ENCODE results near the gene SGO1.
"Not testable (repeated sequence)": the region's sequence is repeated elsewhere in the genome, so short reads cannot be mapped to it uniquely, and the experiment has no call there.

SGO1 gene

GRCh38 chr3:20185679-20186599, at the start of gene SGO1:
SGO1 (minus strand) TSS chr3:20186206; CDS start chr3:20184027, 2,179 bp downstream.
- DNase-seq, result peak; percentile 88

DNA sequence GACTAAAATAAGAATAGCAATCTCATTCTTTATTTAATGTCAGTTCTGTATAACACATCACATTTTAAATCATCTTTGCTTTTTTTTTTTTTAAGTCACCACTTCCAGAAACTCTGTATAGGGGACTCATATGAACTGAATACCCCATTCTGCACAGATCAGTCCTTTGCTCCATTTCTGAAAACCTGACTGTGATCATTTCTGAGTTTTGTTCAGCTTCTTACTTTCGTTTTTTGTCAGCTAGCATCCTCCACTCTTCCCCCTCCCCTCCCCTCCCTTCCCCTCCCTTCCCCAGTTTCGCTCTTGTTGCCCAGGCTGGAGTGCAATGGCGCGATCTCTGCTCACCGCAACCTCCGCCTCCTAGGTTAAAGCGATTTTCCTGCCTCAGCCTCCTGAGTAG, 49.8 kb upstream of the SGO1 start:
- no peak for DNase-seq

DNA sequence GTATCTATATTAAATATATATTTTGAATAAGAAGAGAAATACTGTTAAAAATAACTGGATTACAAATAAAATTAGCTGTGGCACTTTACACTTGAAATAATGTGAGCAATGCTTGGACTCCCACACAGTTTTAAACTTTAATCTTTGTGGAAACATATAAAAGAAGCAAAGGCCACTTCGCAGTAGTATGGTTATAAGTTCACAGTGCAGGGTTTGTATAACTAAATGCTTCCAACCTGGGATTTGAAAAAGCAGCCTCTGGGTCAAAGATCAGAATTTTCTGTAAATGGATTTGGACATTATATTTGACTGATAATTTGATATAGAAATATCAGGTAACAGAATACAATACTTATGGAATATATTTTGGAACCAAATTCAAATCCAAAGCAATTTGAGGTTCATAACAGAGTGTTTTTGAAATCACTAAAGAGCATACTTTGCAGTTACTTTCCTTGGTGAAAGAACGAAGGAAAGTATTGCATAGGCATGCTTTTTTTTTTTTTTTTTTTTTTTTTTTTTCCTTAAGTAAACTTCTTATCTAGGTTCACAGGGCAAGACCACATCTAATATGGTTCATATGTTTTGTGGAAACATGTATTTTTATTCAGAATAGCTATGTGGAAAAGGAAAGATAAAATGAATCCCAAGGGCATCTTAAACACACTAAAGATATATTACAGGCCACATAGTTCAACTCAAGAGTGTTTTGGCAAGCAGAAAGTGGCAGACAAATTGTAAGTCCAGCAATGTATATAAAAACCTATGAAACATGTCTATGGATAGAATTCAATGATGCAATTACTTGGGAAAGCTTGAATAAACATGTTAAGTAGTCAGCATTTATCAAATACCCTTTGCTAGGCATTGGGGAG, 47.1 kb upstream of the SGO1 start:
- DNase-seq, result no peak

DNA sequence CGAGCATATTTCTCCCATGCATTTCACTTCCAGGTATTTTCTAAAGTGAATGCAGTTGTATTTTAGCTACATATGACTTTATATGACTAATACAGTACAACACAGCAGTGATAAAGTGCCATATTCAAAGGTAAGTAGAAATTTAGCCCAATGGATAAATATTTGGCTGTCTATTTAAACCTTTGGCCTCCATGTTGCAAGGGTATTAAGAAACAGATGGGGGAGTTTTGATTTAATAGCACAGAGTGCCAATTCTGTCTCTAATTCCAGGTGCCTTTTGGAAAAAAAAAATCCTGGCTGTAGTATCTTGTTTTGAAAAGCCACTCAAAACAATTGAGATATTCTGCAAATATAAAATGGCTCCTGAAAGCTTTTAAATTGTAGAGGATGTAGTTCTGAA, 44.9 kb upstream of the SGO1 start:
- no peak for DNase-seq

- DNase-seq, result no peak
Observed at GRCh38 chr3:20225769-20226168, 39.8 kb upstream of the SGO1 start.

- no peak for DNase-seq
Observed at GRCh38 chr3:20222274-20222673, 36.3 kb upstream of the SGO1 start.

- DNase-seq, result no peak
Observed at GRCh38 chr3:20218215-20218614, 32.2 kb upstream of the SGO1 start.

DNA sequence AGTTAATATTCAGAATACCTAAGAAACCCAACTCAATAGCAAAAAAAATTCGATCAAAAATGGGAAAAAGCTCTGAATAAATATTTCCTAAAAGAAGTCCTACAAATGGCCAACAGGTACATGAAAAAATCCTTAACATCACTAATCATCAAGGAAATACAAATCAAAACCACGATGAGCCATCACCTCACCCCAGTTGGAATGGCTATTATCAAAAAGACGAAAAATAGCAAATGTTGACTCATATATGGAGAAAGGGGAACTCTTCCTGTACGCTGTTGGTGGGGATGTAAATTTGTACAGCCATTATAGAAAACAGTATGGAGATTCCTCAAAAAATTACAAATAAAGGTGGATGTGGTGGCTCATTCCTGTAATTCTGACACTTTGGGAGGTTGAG, 29.6 kb upstream of the SGO1 start:
- no peak for DNase-seq

GRCh38 chr3:20213491-20213890, 27.5 kb upstream of the SGO1 start:
- not testable (repeated sequence) for DNase-seq

GRCh38 chr3:20207945-20208344, 21.9 kb upstream of the SGO1 start:
- not testable (repeated sequence) for DNase-seq

DNA sequence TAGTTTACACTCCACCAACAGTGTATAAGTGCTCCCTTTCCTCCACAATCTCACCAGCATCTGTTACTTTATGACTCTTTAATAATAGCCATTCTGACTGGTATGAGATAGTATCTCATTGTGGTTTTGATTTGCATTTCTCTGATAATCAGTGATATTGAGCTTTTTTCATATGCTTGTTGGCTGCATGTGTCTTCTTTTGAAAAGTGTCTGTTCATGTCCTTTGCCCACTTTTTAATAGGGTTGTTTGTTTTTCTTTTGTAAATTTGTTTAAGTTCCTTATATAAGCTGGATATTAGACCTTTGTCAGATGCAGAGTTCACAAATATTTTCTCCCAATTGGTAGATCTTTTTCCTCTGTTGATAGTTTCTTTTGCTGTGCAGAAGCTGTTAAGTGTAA, 19.9 kb upstream of the SGO1 start:
- DNase-seq, result not testable (repeated sequence)

- no peak for DNase-seq
Observed at GRCh38 chr3:20201143-20201542, 15.1 kb upstream of the SGO1 start.

DNA sequence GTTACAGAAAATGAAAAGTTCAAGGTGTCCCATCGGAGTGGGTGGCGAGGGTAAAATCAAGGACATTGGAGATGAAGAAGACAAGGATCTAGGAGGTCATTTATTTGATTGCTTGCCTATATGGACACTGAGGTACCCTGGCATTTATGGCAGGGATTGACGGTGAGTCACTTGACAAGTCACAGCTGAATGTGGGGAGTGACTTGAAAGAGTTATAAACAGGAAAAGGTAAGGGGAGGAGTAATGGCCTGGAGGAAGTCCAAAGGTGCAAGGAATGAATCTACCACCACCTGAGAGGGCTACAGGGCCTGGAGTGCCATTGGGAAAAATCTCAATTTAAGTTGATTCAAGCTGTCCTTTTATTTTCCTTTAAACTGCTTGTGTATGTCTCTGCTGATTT, 11.8 kb upstream of the SGO1 start:
- no peak for DNase-seq

DNA sequence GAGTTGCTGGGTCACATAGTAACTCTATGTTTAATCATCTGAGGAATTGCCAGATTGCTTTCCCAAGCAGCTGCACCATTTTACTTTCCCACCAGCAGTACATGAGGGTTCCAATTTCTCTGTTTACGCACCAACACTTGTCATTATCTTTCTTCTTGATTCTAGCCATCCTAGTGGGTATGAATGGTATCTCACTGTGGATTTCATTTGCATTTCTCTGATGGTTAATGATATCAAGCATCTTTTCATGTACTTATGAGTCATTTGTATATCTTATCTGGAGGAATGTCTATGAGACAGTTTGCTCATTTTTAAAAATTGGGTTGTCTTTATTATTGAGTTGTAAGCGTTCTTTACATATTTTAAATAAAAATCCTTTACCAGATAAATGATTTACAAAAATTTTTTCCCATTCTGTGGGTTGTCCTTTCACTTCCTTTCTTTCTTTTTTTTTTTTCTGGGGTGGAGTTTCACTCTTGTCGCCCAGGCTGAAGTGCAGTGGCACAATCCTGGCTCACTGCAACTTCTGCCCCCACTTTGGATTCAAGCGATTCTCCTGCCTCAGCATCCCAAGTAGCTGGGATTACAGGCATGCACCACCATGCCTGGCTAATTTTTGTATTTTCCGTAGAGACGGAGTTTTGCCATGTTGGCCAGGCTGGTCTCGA, 8.9 kb upstream of the SGO1 start:
- no peak for DNase-seq

DNA sequence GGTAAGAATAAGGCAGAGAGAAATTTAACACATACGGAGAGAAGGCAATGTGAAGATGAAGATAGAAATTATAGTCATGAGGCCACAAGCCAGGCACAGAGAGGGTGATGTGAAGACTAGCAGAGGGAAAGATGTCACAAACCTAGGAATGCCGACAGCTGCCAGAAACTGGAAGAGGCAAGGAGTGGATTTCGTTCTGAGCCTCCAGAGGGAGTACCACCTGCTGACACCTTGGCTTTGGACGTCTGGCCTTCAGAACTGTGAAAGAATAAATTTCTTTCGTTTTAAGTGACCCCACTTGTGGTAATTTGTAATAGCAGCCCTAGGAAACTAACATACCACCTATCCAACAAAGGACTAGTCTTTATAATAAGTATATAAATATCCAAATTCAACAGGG, 5.0 kb upstream of the SGO1 start:
- no peak for DNase-seq

DNA sequence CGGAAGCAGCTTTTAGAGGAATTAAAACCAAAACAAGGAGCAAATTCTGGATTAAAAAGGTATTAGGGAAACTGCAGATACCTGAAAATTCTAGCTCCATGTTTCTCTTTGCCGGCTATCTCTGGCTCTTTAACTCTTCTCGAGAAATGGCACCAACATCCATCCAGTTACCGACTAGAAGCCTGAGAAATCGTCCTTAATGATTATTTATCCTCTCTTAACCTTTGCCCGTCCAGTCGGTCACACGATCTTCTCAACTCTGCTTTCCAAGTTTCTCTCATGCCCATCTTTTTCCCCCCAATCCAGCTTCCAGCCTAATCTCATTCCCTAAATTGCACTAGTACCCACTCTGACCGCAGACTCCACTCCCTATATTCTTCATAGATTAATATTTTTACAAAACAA, 596 bp upstream of the SGO1 start:
- no peak for DNase-seq

DNA sequence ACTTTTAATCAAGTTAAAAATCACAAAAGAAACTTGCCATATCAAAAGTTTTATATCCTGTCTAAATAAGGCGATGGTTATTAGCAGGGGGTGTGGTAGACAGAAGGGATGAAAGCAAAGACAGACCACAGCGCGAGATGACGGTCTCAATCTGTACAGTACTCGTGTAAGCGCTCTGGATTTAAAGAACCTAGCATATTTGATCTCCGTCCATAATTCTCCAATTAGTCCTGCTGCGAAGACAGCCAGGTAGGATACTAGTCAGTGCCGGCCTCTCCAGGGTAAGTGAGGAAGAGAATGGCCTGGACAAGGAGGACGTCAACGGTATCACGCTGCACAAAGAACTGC, 701 bp downstream of the SGO1 start:
- no peak for DNase-seq

GRCh38 chr3:20182206-20182605, 3.8 kb downstream of the SGO1 start:
- DNase-seq, result no peak

GRCh38 chr3:20181276-20181675, 4.7 kb downstream of the SGO1 start:
- DNase-seq, result no peak

DNA sequence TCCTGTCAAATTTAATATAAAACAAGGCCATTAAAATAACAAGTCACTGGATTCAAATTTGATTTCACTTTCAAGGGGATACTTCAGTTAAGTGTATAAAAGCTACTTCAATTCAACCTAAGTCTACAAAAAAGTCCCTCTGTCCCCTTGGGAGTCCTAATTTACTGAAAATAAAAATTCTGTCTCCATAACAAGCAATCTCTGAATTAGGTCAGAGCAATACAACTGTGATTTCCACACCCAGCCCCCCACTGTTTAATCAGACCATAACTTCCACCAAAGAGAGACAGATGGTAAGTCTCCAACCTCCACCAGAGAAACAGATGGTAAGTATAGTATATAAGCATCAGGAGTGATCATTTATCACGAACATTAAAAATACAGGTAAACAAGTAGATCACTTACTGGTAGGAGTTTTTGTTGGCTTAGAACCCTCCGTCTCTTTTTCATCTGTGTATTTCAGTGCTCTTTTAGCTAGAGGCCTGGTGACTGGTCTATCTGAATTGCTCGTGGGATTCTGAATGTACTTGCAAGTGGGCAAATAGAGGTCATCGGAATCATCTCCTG, 12.1 kb downstream of the SGO1 start:
- DNase-seq, result no peak

DNA sequence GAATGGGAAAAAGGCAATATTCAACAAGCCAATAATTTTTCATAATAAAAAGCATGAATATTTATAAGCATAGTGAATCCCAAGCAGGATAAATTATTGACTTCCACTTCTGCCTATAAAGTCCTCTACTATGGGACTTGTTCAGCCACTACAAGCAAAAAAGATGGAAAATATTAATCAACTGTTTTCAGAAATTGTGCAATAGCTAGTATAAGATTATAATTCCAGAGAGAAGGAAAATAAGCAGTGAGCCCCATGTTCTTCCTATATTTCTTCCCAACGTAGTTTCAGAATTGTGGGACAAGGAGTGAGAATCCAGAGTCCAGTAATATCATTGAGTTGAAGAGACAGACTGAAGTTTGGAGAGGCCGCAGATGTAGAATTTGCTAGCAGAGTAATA, 24.3 kb downstream of the SGO1 start:
- no peak for DNase-seq

GRCh38 chr3:20160230-20160629, 25.8 kb downstream of the SGO1 start:
- no peak for DNase-seq

DNA sequence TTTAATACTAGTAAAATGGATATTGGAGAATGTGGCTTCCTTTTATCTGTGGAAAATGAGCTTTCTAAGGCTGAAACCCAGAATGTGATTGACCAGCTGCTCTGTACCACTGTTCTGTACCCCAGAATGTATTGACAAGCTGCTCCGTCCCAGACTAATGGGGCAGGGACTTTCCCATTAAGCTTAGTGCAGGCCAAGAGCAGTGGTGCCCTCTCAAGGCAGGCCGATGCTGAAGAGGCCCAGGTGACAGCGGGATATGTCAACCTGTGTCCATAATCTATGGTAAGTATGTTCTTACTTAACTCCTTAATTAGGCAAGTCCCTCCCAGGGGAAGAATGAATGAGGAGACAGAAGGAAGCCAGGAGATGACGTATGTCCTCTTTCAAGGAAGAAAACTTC, 31.1 kb downstream of the SGO1 start:
- no peak for DNase-seq
